HL-60 (cell line): Measurements from ENCODE around the gene CAV1.

Source experiments
- CTCF ChIP-seq: IDR thresholded peaks from one replicate; pipeline ENCODE4 v1.5.1; 2011; ENCODE audit warnings: low read length, control low read depth, inconsistent platforms; ENCODE audit not compliant: insufficient read depth
- POLR2AphosphoS5 ChIP-seq: IDR thresholded peaks from 2 replicates; pipeline ENCODE4 v1.6.1; 2012; ENCODE audit warnings: low read depth
- REST ChIP-seq: IDR thresholded peaks from 2 replicates; pipeline ENCODE4 v1.6.1; 2012; ENCODE audit warnings: low read depth; ENCODE audit not compliant: insufficient replicate concordance

GRCh38 chr7:116579835-116580234 is 55.0 kb downstream of the CAV1 start:
- TF ChIP-seq CTCF (no peak), REST (no peak), POLR2AphosphoS5 (no peak)
